Prostate gland (tissue), 2 donors: ENCODE measurements around the gene TMEM184A.
A peak's percentile ranks its signal among the peaks of the same experiment; 100 is the strongest.

Source experiments
- CTCF ChIP-seq, 4 experiments: fragments of 200-600 bp in 2 of 4; fragments of 450-650 bp in 2 of 4; sonication (generic) in 2 of 4; IDR thresholded peaks; 1 replicate in 3 of 4; 2 replicates in 1 of 4; pipeline ENCODE4 v1.5.1; 2016 to 2019; ENCODE audit warnings: antibody characterized with exemption in 4 of 4, mild to moderate bottlenecking in 2 of 4, moderate library complexity in 2 of 4
- POLR2A ChIP-seq: fragments of 450-650 bp; IDR thresholded peaks from one replicate; pipeline ENCODE4 v1.6.1; 2016; ENCODE audit warnings: antibody characterized with exemption, mild to moderate bottlenecking
- POLR2AphosphoS5 ChIP-seq: sonication (generic); formaldehyde crosslinking; IDR thresholded peaks from one replicate; pipeline ENCODE4 v1.6.1; 2017; ENCODE audit warnings: antibody characterized with exemption

- TF ChIP-seq CTCF (IDR thresholded peaks at IDR 0.05) (peak; percentile 39 to 79 (median 70)), POLR2A (no peak), POLR2AphosphoS5 (peak; percentile 27)
Observed at GRCh38 chr7:1579481-1580421, 23.7 kb upstream of the TMEM184A start.
